Measurements from ENCODE around the gene PDCL2. TPM values are rescaled to one million over a fixed set of nuclear protein-coding genes. Genes with fewer than 3 reads are reported as not detected.

The PDCL2 gene
- total and polyA plus RNA-seq, 2 of the 13 experiments (the other 11 are each of a cell fraction or from before 2014, with no cell fraction given), result not detected

GRCh38 chr4:55568905-55569504, 23.0 kb downstream of the PDCL2 start:
- H3K36me3 ChIP-seq (replicated peaks in 1 of 2; ENCODE audit: control insufficient read depth in 1 of 2, insufficient read depth in 2 of 2, low read length in 2 of 2), result no peaks in the 10 kb centered on the region
- BruUV-seq (replicated peaks), result no TSS peak
- H2AFZ ChIP-seq (ENCODE audit: low read length), result no peak overlapping the region
- TF ChIP-seq MZF1 (CRISPR knock-in tag; IDR thresholded peaks at IDR 0.05; ENCODE audit: borderline replicate concordance) (no peak), TCF7 (IDR thresholded peaks at IDR 0.05; ENCODE audit: low read depth) (peak; percentile 15; the same call in 1 of the 2 replicates), FOXP1 (IDR thresholded peaks at IDR 0.05) (no peak), FOXP1 (CRISPR knock-in tag; IDR thresholded peaks at IDR 0.05) (peak; percentile 24; the same call in 1 of the 2 replicates)
- CTCF ChIA-PET (ENCODE audit: low intra/inter-chr PET ratio, low total read pairs), result no interaction called here
- FAIRE-seq (no peak), DNase-seq (ENCODE audit: low spot score) (no peak), ATAC-seq (no peak)
- 0 out of 5 replicates have a peak, but pooled peaks cover 0 to 4% of the 10 kb centered on the region in 2 experiments for H3K27me3 ChIP-seq (ENCODE audit: control insufficient read depth in 1 of 2, insufficient read depth in 2 of 2, low read length in 2 of 2)
- POLR2A ChIA-PET, result no interaction called here
- no peak overlapping the region for H3K4me3 ChIP-seq (replicated peaks in 1 of 3; ENCODE audit: insufficient read depth in 1 of 3, low read depth in 2 of 3, low read length in 3 of 3)
- 2% methylated on average over 1 of the region's 1 CpG for WGBS (ENCODE audit: low lambda C conversion rate)
- in situ Hi-C loops (cut with HindIII; ENCODE audit: extremely low pct_ligation_motif_present, low pct_unique_long_range_greater_than_20kb), result no loop called here
- intact Hi-C loops (cut with micrococcal nuclease; ENCODE audit: unreplicated experiment), result no loop called here
- H3K4me2 ChIP-seq (ENCODE audit: low read depth, low read length), result no peak overlapping the region
- H3K4me1 ChIP-seq (ENCODE audit: insufficient read depth, low read length), result peaks cover 8% of the 10 kb centered on the region; the same call in 1 of the 2 replicates
- H4K20me1 ChIP-seq (ENCODE audit: insufficient read depth, low read length), result no peaks in the 10 kb centered on the region
- no peaks in the 10 kb centered on the region for H3K79me2 ChIP-seq (ENCODE audit: insufficient read depth, low read length)
- no peaks in the 10 kb centered on the region for H3K9me3 ChIP-seq (ENCODE audit: low read length)
- no peak overlapping the region for H3K9ac ChIP-seq (ENCODE audit: insufficient read depth, low read depth, low read length)
- no peak overlapping the region for H3K27ac ChIP-seq (ENCODE audit: extremely low read length, insufficient read depth, low read length)

- no peak overlapping the region for H3K27ac ChIP-seq (ENCODE audit: extremely low read length, insufficient read depth, low read length)
- intact Hi-C loops (cut with micrococcal nuclease; ENCODE audit: unreplicated experiment) (no loop called here), in situ Hi-C loops (cut with HindIII; ENCODE audit: extremely low pct_ligation_motif_present, low pct_unique_long_range_greater_than_20kb) (no loop called here)
- no peak overlapping the region for H3K4me3 ChIP-seq (replicated peaks in 1 of 3; ENCODE audit: insufficient read depth in 1 of 3, low read depth in 2 of 3, low read length in 3 of 3)
- H3K27me3 ChIP-seq (ENCODE audit: control insufficient read depth in 1 of 2, insufficient read depth in 2 of 2, low read length in 2 of 2), result no peaks in the 10 kb centered on the region
- no peak for DNase-seq (ENCODE audit: low spot score)
- no peak for ATAC-seq
- H3K4me2 ChIP-seq (ENCODE audit: low read depth, low read length), result no peak overlapping the region
- TF ChIP-seq RFXAP (CRISPR knock-in tag; IDR thresholded peaks at IDR 0.05; ENCODE audit: borderline replicate concordance) (no peak), ZNF275 (CRISPR knock-in tag; IDR thresholded peaks at IDR 0.05; ENCODE audit: borderline replicate concordance) (no peak), ZNF33B (CRISPR knock-in tag; IDR thresholded peaks at IDR 0.05) (no peak), ZMYM3 (CRISPR knock-in tag; IDR thresholded peaks at IDR 0.05) (no peak), NCOR1 (IDR thresholded peaks at IDR 0.05; ENCODE audit: borderline replicate concordance, low read length) (no peak), ARID2 (CRISPR knock-in tag; IDR thresholded peaks at IDR 0.05; ENCODE audit: borderline replicate concordance) (no peak), NFKB2 (CRISPR knock-in tag; IDR thresholded peaks at IDR 0.05; ENCODE audit: borderline replicate concordance) (no peak), SRY (CRISPR knock-in tag; IDR thresholded peaks at IDR 0.05) (no peak)
- WGBS (ENCODE audit: low lambda C conversion rate), result 47% methylated on average over 1 of the region's 1 CpG
- no TSS peak for BruUV-seq (replicated peaks)
- H3K9me3 ChIP-seq (ENCODE audit: low read length), result no peaks in the 10 kb centered on the region
- no peaks in the 10 kb centered on the region for H3K4me1 ChIP-seq (ENCODE audit: insufficient read depth, low read length)
- H2AFZ ChIP-seq (ENCODE audit: low read length), result no peak overlapping the region
- ChIA-PET POLR2A (no interaction called here), CTCF (ENCODE audit: low intra/inter-chr PET ratio, low total read pairs) (no interaction called here)
- no peak for FAIRE-seq
- H4K20me1 ChIP-seq (ENCODE audit: insufficient read depth, low read length), result no peaks in the 10 kb centered on the region
- no peaks in the 10 kb centered on the region for H3K36me3 ChIP-seq (replicated peaks in 1 of 2; ENCODE audit: control insufficient read depth in 1 of 2, insufficient read depth in 2 of 2, low read length in 2 of 2)
- H3K9ac ChIP-seq (ENCODE audit: insufficient read depth, low read depth, low read length), result no peak overlapping the region
- no peaks in the 10 kb centered on the region for H3K79me2 ChIP-seq (ENCODE audit: insufficient read depth, low read length)
These were observed 30.2 kb downstream of the PDCL2 start for GRCh38 chr4:55561889-55562288.
